IMR-90 (cell line): ENCODE data around the gene BCL2. TPM values are rescaled to one million over a fixed set of nuclear protein-coding genes. Genes with fewer than 3 reads are reported as not detected.

Experiments used
- ATAC-seq: fragments of 200-7000 bp; cut with Tn5 transposase; 2 replicates; pipeline ENCODE4 v1.9.1; 2020; ENCODE audit warnings: low read depth, mild to moderate bottlenecking, moderate library complexity
- BruUV-seq: library from RNA; stranded (reverse); fragments of 400-500 nt; replicated peaks from 2 replicates; lab custom pipeline; 2021; lab: Mats Ljungman, UMichigan
- CTCF ChIA-PET: fragments of 300-600 bp; formaldehyde crosslinking; extraction: SDS; loops from one replicate; lab custom pipeline; 2021; ENCODE audit warnings: antibody characterized with exemption; lab: Yijun Ruan, JAX
- POLR2A ChIA-PET: fragments of 300-600 bp; sonication (Branson Sonifier 250); formaldehyde crosslinking; loops from one replicate; lab custom pipeline; 2022; ENCODE audit warnings: antibody characterized with exemption; ENCODE audit not compliant: unreplicated experiment; lab: Charles Lee
- DNase-seq: peaks from one replicate; pipeline ENCODE4 v3.0.0; 2013
- H2AFZ ChIP-seq: replicated peaks from 2 replicates; pipeline ENCODE3; 2013; ENCODE audit warnings: low read length, mild to moderate bottlenecking; ENCODE audit not compliant: poor library complexity
- H2AK5ac ChIP-seq: 2 replicates; pipeline ENCODE4 v1.6.1; 2013; ENCODE audit warnings: low read depth, low read length, inconsistent platforms
- H2AK9ac ChIP-seq: replicated peaks from 2 replicates; pipeline ENCODE3; 2013; ENCODE audit warnings: mild to moderate bottlenecking, low read depth, low read length, moderate library complexity; ENCODE audit not compliant: poor library complexity
- H2BK120ac ChIP-seq: 2 replicates; pipeline ENCODE4 v1.6.1; 2013; ENCODE audit warnings: low read depth, low read length, inconsistent platforms
- H2BK15ac ChIP-seq: 3 replicates; pipeline ENCODE4 v1.6.1; 2013; ENCODE audit warnings: low read depth, low read length, inconsistent platforms
- H2BK20ac ChIP-seq: 2 replicates; pipeline ENCODE4 v1.6.1; 2013; ENCODE audit warnings: low read depth, mild to moderate bottlenecking, inconsistent platforms, low read length, moderate library complexity
- H2BK5ac ChIP-seq: 2 replicates; pipeline ENCODE4 v1.6.1; 2013; ENCODE audit warnings: mild to moderate bottlenecking, low read depth, low read length, inconsistent platforms; ENCODE audit not compliant: poor library complexity, severe bottlenecking
- H3K14ac ChIP-seq: replicated peaks from 2 replicates; pipeline ENCODE4 v1.6.1; 2013; ENCODE audit warnings: low read depth, low read length, inconsistent platforms
- H3K18ac ChIP-seq: 2 replicates; pipeline ENCODE4 v1.6.1; 2013; ENCODE audit warnings: low read depth, low read length, control low read depth
- H3K23ac ChIP-seq: 2 replicates; pipeline ENCODE4 v1.6.1; 2013; ENCODE audit warnings: low read depth, low read length, inconsistent platforms
- H3K27ac ChIP-seq: 2 replicates; pipeline ENCODE4 v1.5.1; 2013; ENCODE audit warnings: mild to moderate bottlenecking, control low read depth, low read length; ENCODE audit not compliant: insufficient read depth
- H3K27me3 ChIP-seq: 2 replicates; pipeline ENCODE4 v1.6.1; 2013; ENCODE audit warnings: low read length; ENCODE audit not compliant: control insufficient read depth, insufficient read depth
- H3K36me3 ChIP-seq: 2 replicates; pipeline ENCODE4 v1.6.1; 2013; ENCODE audit warnings: low read length, mixed read lengths; ENCODE audit not compliant: control insufficient read depth, insufficient read depth
- H3K4ac ChIP-seq: 2 replicates; pipeline ENCODE4 v1.6.1; 2013; ENCODE audit warnings: low read depth, low read length, inconsistent platforms
- H3K4me1 ChIP-seq: 2 replicates; pipeline ENCODE4 v1.6.1; 2013; ENCODE audit warnings: low read length, mixed read lengths; ENCODE audit not compliant: control insufficient read depth, insufficient read depth
- H3K4me2 ChIP-seq: 2 replicates; pipeline ENCODE4 v1.6.1; 2013; ENCODE audit warnings: low read depth, mild to moderate bottlenecking, control low read depth, low read length, moderate library complexity
- H3K4me3 ChIP-seq: 2 replicates; pipeline ENCODE4 v1.5.1; 2013; ENCODE audit warnings: low read depth, mild to moderate bottlenecking, control low read depth, low read length, moderate library complexity; ENCODE audit not compliant: insufficient read depth
- H3K56ac ChIP-seq: 2 replicates; pipeline ENCODE4 v1.6.1; 2013; ENCODE audit warnings: low read length, inconsistent platforms; ENCODE audit not compliant: insufficient read depth; ENCODE audit errors: extremely low read depth
- H3K79me1 ChIP-seq, 2 experiments: 2 replicates each; pipeline ENCODE4 v1.6.1; 2013; ENCODE audit warnings: low read length in 2 of 2, inconsistent platforms in 1 of 2, low read depth in 1 of 2
- H3K9ac ChIP-seq: 2 replicates; pipeline ENCODE4 v1.6.1; 2013; ENCODE audit warnings: low read depth, low read length, control low read depth
- H3K9me1 ChIP-seq: 2 replicates; pipeline ENCODE4 v1.6.1; 2013; ENCODE audit warnings: low read length, inconsistent platforms; ENCODE audit not compliant: insufficient read depth
- H3K9me3 ChIP-seq: 2 replicates; pipeline ENCODE4 v1.6.1; 2013; ENCODE audit warnings: low read length; ENCODE audit not compliant: control insufficient read depth, insufficient read depth
- H4K20me1 ChIP-seq: 2 replicates; pipeline ENCODE4 v1.6.1; 2013; ENCODE audit warnings: low read length, inconsistent platforms; ENCODE audit not compliant: insufficient read depth
- H4K5ac ChIP-seq: 2 replicates; pipeline ENCODE4 v1.6.1; 2013; ENCODE audit warnings: mild to moderate bottlenecking, low read depth, low read length, control low read depth
- H4K8ac ChIP-seq, 2 experiments: 2 replicates each; pipeline ENCODE4 v1.6.1; 2013; ENCODE audit warnings: low read depth in 2 of 2, low read length in 2 of 2, control low read depth in 1 of 2, inconsistent platforms in 1 of 2
- H4K91ac ChIP-seq: 2 replicates; pipeline ENCODE4 v1.6.1; 2013; ENCODE audit warnings: low read depth, low read length, inconsistent platforms; ENCODE audit not compliant: insufficient read depth
- BHLHE40 ChIP-seq: fragments of 150-350 bp; IDR thresholded peaks from 2 replicates; pipeline ENCODE4 v1.6.1; 2016; ENCODE audit warnings: mild to moderate bottlenecking, low read depth, low read length
- CEBPB ChIP-seq: IDR thresholded peaks from 2 replicates; pipeline ENCODE4 v1.6.1; 2012; ENCODE audit warnings: low read depth, low read length, improper control_type of control experiment
- MXI1 ChIP-seq: IDR thresholded peaks from 2 replicates; pipeline ENCODE4 v1.6.1; 2012; ENCODE audit warnings: low read depth, mild to moderate bottlenecking, low read length, moderate library complexity, borderline replicate concordance
- NFE2L2 ChIP-seq: fragments of 150-350 bp; IDR thresholded peaks from 2 replicates; pipeline ENCODE4 v1.6.1; 2016; ENCODE audit warnings: low read depth, mild to moderate bottlenecking, low read length
- RCOR1 ChIP-seq: IDR thresholded peaks from 2 replicates; pipeline ENCODE4 v1.6.1; 2012; ENCODE audit warnings: mild to moderate bottlenecking, low read length, improper control_type of control experiment; ENCODE audit not compliant: insufficient replicate concordance
- RFX5 ChIP-seq: IDR thresholded peaks from 2 replicates; pipeline ENCODE4 v1.8.0; 2012; ENCODE audit warnings: low read depth, mild to moderate bottlenecking, low read length, moderate library complexity
- SMC3 ChIP-seq: fragments of 150-350 bp; IDR thresholded peaks from 2 replicates; pipeline ENCODE4 v1.6.1; 2016; ENCODE audit warnings: low read depth, mild to moderate bottlenecking, antibody characterized with exemption, low read length, moderate library complexity
- WGBS, 2 experiments: methylation state at CpG; one replicate each; pipeline versions ENCODE4 v1.1.5 to v1.1.7; 2013; ENCODE audit warnings: missing lambda C conversion rate in 2 of 2; ENCODE audit not compliant: insufficient read length in 1 of 2; ENCODE audit errors: extremely low coverage in 2 of 2; 5-methylcytosine and 5-hydroxymethylcytosine counted together
- dilution Hi-C: fragments of 300-500 bp; cut with HindIII; formaldehyde crosslinking; loops from one replicate; pipeline ENCODE4 v1.14.3; 2018; ENCODE audit warnings: low sequenced_read_pairs; ENCODE audit not compliant: unreplicated experiment
- in situ Hi-C: fragments of 300-500 bp; cut with MboI; formaldehyde crosslinking; loops from 3 replicates; pipeline ENCODE4 v1.14.3; 2019; ENCODE audit warnings: low sequenced_read_pairs, inconsistent platforms, mixed read lengths
- intact Hi-C: fragments of 100-400 bp; cut with micrococcal nuclease; formaldehyde crosslinking; loops from 2 replicates; pipeline ENCODE4 v1.10.0; 2022
- polyA plus RNA-seq, 3 experiments: library from polyadenylated mRNA; depleted of rRNA; stranded (reverse); fragments of >200 nt; gene quantifications; 2 replicates each; pipeline ENCODE4 v1.2.3, GENCODE V29; 2012; ENCODE audit warnings: low replicate concordance in 1 of 3
- total RNA-seq: library from RNA; depleted of rRNA; stranded (reverse); fragments of >200 nt; gene quantifications from 2 replicates; pipeline ENCODE4 v1.2.3, GENCODE V29; 2012

BCL2 gene
- total and polyA plus RNA-seq, 2 of the 4 experiments (the other 2 are of a cell fraction) = 0.24 to 0.54 TPM

- Histone ChIP-seq H3K56ac (no peak overlapping the region), H3K4me3 (no peak overlapping the region), H3K4me1 (peaks cover 8% of the 10 kb centered on the region), H3K9me3 (no peaks in the 10 kb centered on the region), H4K20me1 (no peaks in the 10 kb centered on the region), H2BK15ac (no peak overlapping the region), H2AK9ac (no peak overlapping the region), H2AFZ (no peak overlapping the region), H3K23ac (no peak overlapping the region), H4K8ac (no peak overlapping the region), H3K14ac (no peak overlapping the region), H3K27me3 (peaks cover 18% of the 10 kb centered on the region), H4K5ac (no peak overlapping the region), H3K79me1 (peaks cover 0 to 4% of the 10 kb centered on the region in 2 experiments; a peak in 1 of 4 replicates), H4K91ac (no peak overlapping the region), H2BK5ac (no peak overlapping the region), H3K4me2 (no peak overlapping the region), H3K4ac (no peak overlapping the region), H3K27ac (no peak overlapping the region), H3K9ac (no peak overlapping the region), H2BK120ac (no peak overlapping the region), H3K9me1 (no peaks in the 10 kb centered on the region), H3K18ac (no peak overlapping the region), H2AK5ac (no peak overlapping the region), H2BK20ac (no peak overlapping the region), H3K36me3 (no peaks in the 10 kb centered on the region)
- 75% methylated on average over 8 of the region's 10 CpGs; no CpG with 5 or more reads in 1 of the 2 experiments for WGBS, 2 experiments
- ATAC-seq = no peak
- intact Hi-C loops (loop anchor here (5.0 kb wide), 1 partner anchor 80 kb away; no protein-coding TSS in a partner anchor), in situ Hi-C loops (loop anchor here (5.0 kb wide), 1 partner anchor 185 kb away; no protein-coding TSS in a partner anchor), dilution Hi-C loops (no loop called here)
- POLR2A ChIA-PET = no interaction called here
- DNase-seq = no peak
- CTCF ChIA-PET = interaction anchor here (1.3 to 1.7 kb wide), 3 partner anchors 193 to 301 kb away, joined by 3 to 6 read pairs (median 3); no protein-coding TSS in a partner anchor
- TF ChIP-seq MXI1 (no peak), NFE2L2 (no peak), BHLHE40 (no peak), RCOR1 (no peak), CEBPB (no peak), SMC3 (no peak), RFX5 (no peak)
- BruUV-seq = no TSS peak
These were observed 2.0 kb downstream of the BCL2 start for GRCh38 chr18:63317556-63317946.
